Esophagus (tissue), 2 donors: Measurements from ENCODE around the gene GBA2. TPM values are rescaled to one million over a fixed set of nuclear protein-coding genes. Genes with fewer than 3 reads are reported as not detected.

Source experiments
- H3K27ac ChIP-seq, 2 donors: one replicate each; pipeline ENCODE4 v1.5.1; 2013; ENCODE audit warnings: low read depth in 2 of 2, mild to moderate bottlenecking in 2 of 2, inconsistent platforms in 1 of 2, low read length in 1 of 2, moderate library complexity in 1 of 2
- H3K27me3 ChIP-seq, 2 donors: one replicate each; pipeline ENCODE4 v1.6.1; 2013; ENCODE audit warnings: low read length in 2 of 2, control low read depth in 1 of 2, mild to moderate bottlenecking in 1 of 2; ENCODE audit not compliant: insufficient read depth in 2 of 2, control insufficient read depth in 1 of 2
- H3K36me3 ChIP-seq, 2 donors: one replicate each; pipeline ENCODE4 v1.6.1; 2013; ENCODE audit warnings: low read length in 1 of 2; ENCODE audit not compliant: control insufficient read depth in 2 of 2, insufficient read depth in 2 of 2
- H3K4me1 ChIP-seq, 2 donors: one replicate each; pipeline ENCODE4 v1.6.1; 2013; ENCODE audit warnings: low read length in 1 of 2; ENCODE audit not compliant: control insufficient read depth in 2 of 2, insufficient read depth in 2 of 2
- H3K4me3 ChIP-seq, 2 donors: one replicate each; pipeline ENCODE4 v1.5.1; 2013; ENCODE audit warnings: low read length in 2 of 2, mild to moderate bottlenecking in 2 of 2, low read depth in 1 of 2, moderate library complexity in 1 of 2
- H3K9me3 ChIP-seq, 2 donors: one replicate each; pipeline ENCODE4 v1.6.1; 2013; ENCODE audit warnings: mild to moderate bottlenecking in 2 of 2, low read depth in 1 of 2, low read length in 1 of 2, moderate library complexity in 1 of 2; ENCODE audit not compliant: control insufficient read depth in 2 of 2, insufficient read depth in 1 of 2
- WGBS, 2 donors: extraction: QIAGEN DNeasy Blood & Tissue Kit; methylation state at CpG; one replicate each; pipeline ENCODE4 v1.1.7; 2013; 5-methylcytosine and 5-hydroxymethylcytosine counted together
- polyA plus RNA-seq, 2 donors: library from polyadenylated mRNA; stranded (reverse); fragments of 200-250 nt; gene quantifications; one replicate each; pipeline ENCODE4 v1.2.3, GENCODE V29; 2013
- donor health status: healthy with polysubstance abuse.
- donor health status: Bipolar disorder and iron deficiency.

GBA2 gene
- polyA plus RNA-seq, 2 donors: 26.7 to 45.8 TPM

DNA sequence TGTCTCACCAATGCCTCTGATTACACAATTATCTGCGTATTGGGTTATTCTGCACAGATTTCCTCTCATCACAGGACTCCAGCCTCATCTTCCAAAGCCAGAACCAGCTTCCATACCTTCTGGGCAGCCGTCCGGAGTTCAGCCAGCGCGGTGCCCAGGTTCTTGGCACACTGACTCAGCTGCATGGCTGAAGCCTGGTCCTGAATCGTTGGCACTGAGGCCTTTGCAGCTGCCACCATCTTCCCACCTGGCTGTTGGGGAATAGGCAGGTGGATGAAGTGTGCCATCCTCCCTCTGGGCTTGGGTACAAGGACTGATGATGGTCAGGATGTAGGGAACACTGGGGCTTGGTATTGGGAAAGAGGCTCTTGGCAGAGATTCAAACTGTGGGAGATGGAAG is 34.9 kb downstream of the GBA2 start:
- Histone ChIP-seq H3K27ac (no peak overlapping the region), H3K9me3 (no peaks in the 10 kb centered on the region), H3K36me3 (peaks cover 37 to 70% of the 10 kb centered on the region in 2 donors), H3K27me3 (no peaks in the 10 kb centered on the region), H3K4me1 (no peaks in the 10 kb centered on the region), H3K4me3 (no peak overlapping the region)
- 90% methylated on average over 6 of the region's 6 CpGs for WGBS, 2 donors

DNA sequence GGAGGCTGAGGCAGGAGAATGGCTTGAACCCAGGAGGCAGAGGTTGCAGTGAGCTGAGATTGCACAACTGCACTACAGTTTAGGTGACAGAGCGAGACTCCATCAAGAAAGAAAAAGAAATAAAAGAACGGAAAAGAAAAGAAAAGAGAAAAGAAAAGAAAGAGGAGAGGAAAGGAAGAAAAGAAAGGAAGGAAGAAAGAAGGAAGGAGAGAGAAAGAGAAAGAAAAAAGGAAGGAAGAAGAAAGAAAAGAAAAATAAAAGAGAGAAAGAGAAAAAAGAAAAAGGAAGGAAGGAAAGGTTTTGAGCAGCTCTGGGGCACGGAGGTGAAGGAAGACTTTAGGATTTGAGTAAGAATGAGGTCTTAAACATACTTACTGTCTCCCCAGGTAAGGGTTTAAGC is 35.5 kb downstream of the GBA2 start:
- Histone ChIP-seq H3K27ac (no peak overlapping the region), H3K4me1 (no peaks in the 10 kb centered on the region), H3K9me3 (no peaks in the 10 kb centered on the region), H3K36me3 (peaks cover 33 to 65% of the 10 kb centered on the region in 2 donors), H3K27me3 (no peaks in the 10 kb centered on the region), H3K4me3 (no peak overlapping the region)
- WGBS, 2 donors: 91 to 96% methylated on average over 3 of the region's 3 CpGs

DNA sequence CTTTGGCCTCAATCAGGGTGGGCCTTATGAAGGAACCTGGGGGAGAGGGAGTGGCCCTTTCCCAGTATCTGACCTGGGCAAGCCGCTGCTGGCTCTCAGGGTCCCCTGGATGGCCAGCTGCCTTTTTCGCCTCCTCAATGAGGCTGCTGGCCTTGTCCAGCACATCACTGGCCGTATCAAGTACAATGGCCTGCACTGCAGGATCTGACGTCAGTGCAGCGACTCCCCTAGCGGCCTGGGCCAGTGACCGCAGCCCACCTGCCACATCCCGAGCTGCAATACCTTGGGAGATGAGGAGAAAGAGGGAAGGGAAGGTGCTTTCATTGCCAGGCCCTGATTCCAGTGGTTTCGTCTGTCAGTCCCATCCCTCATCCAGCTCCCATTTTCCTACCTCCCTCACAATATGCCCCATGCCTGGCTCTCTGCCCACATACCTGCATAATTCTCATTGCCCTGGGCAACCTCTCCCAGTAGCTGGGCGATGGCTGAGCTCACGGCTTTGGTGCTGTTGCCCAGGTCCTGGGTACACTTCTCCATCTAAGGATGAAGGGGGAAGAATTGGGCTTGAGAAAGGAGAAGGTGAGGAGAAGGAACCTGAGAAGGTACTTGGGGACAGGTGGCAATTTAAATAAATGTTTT is 36.1 kb downstream of the GBA2 start:
- H3K4me3 ChIP-seq: no peak overlapping the region
- WGBS, 2 donors: 77 to 79% methylated on average over 11 of the region's 11 CpGs
- peaks cover 33 to 63% of the 10 kb centered on the region in 2 donors for H3K36me3 ChIP-seq
- no peak overlapping the region for H3K27ac ChIP-seq
- H3K27me3 ChIP-seq: no peaks in the 10 kb centered on the region
- H3K4me1 ChIP-seq: no peaks in the 10 kb centered on the region
- no peaks in the 10 kb centered on the region for H3K9me3 ChIP-seq

- peaks cover 29 to 63% of the 10 kb centered on the region in 2 donors for H3K36me3 ChIP-seq
- no peaks in the 10 kb centered on the region for H3K27me3 ChIP-seq
- 79 to 84% methylated on average over 21 of the region's 21 CpGs for WGBS, 2 donors
- no peaks in the 10 kb centered on the region for H3K9me3 ChIP-seq
- no peak overlapping the region for H3K27ac ChIP-seq
- no peaks in the 10 kb centered on the region for H3K4me1 ChIP-seq
- H3K4me3 ChIP-seq: no peak overlapping the region
Measured at GRCh38 chr9:35711501-35712428, 37.3 kb downstream of the GBA2 start.

GRCh38 chr9:35710818-35711500 is 38.1 kb downstream of the GBA2 start:
- peaks cover 36 to 67% of the 10 kb centered on the region in 2 donors for H3K36me3 ChIP-seq
- no peaks in the 10 kb centered on the region for H3K27me3 ChIP-seq
- WGBS, 2 donors: 78 to 86% methylated on average over 7 of the region's 7 CpGs
- H3K4me1 ChIP-seq: no peaks in the 10 kb centered on the region
- H3K4me3 ChIP-seq: no peak overlapping the region
- no peaks in the 10 kb centered on the region for H3K9me3 ChIP-seq
- H3K27ac ChIP-seq: peak overlapping the region in 1 of 2 donors; percentile 18

- Histone ChIP-seq H3K27ac (no peak overlapping the region), H3K27me3 (no peaks in the 10 kb centered on the region), H3K4me3 (no peak overlapping the region), H3K4me1 (no peaks in the 10 kb centered on the region), H3K9me3 (no peaks in the 10 kb centered on the region), H3K36me3 (peaks cover 57 to 75% of the 10 kb centered on the region in 2 donors)
- WGBS, 2 donors: 93 to 96% methylated on average over 4 of the region's 4 CpGs
Measured at GRCh38 chr9:35708146-35708545, 40.9 kb downstream of the GBA2 start.

DNA sequence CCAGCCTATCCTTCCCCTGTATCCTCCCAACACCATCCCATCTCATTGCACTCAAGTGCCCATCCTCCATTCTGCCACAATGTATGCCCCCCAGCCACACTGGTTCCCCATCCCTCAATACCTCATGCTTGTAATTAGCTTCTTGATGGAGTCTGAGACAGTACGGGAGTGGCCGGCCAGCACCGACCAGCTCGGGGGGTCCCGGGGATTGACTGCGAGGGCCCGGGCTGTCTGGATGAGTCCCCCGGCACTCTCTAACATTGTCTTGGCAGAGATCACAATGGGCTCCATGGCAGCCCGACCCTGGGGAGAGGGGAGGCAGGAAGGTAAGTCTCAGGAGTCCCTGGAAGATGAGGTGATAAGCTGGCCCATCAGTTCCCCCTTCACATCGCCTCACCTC is 42.1 kb downstream of the GBA2 start:
- H3K27ac ChIP-seq: no peak overlapping the region
- H3K9me3 ChIP-seq: no peaks in the 10 kb centered on the region
- H3K4me1 ChIP-seq: no peaks in the 10 kb centered on the region
- H3K4me3 ChIP-seq: no peak overlapping the region
- H3K36me3 ChIP-seq: peaks cover 59 to 75% of the 10 kb centered on the region in 2 donors
- WGBS, 2 donors: 87 to 90% methylated on average over 10 of the region's 10 CpGs
- no peaks in the 10 kb centered on the region for H3K27me3 ChIP-seq

GRCh38 chr9:35705836-35706430 is 43.1 kb downstream of the GBA2 start:
- Histone ChIP-seq H3K27me3 (no peaks in the 10 kb centered on the region), H3K27ac (no peak overlapping the region), H3K4me1 (no peaks in the 10 kb centered on the region), H3K9me3 (no peaks in the 10 kb centered on the region), H3K4me3 (no peak overlapping the region), H3K36me3 (peaks cover 53 to 70% of the 10 kb centered on the region in 2 donors)
- 92 to 93% methylated on average over 7 of the region's 7 CpGs for WGBS, 2 donors

DNA sequence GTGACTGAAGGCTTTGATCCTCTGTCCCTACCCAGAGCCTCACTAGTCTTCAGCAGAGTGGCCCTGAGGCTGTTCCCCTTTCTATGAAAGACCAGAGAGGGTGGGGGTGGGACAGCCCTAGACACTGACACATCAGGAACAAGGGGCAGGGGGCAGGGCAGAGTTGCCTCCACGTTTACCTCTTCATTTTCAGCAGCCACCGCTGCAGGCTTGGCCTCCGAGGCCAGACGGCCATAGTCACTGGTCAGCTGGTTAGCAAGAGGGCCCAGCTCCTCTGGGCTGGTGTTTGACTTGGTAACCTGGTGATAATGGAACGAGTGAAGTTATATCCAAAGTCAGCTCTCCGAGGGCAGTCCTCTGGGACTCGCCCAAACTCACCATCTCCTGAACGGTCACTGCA is 43.7 kb downstream of the GBA2 start:
- no peak overlapping the region for H3K4me3 ChIP-seq
- H3K27ac ChIP-seq: no peak overlapping the region
- peaks cover 50 to 67% of the 10 kb centered on the region in 2 donors for H3K36me3 ChIP-seq
- H3K4me1 ChIP-seq: no peaks in the 10 kb centered on the region
- H3K9me3 ChIP-seq: no peaks in the 10 kb centered on the region
- 74 to 77% methylated on average over 8 of the region's 8 CpGs for WGBS, 2 donors
- H3K27me3 ChIP-seq: no peaks in the 10 kb centered on the region
